Measurements from ENCODE around the gene MARVELD1.
A peak's percentile ranks its signal among the peaks of the same experiment; 100 is the strongest.

MARVELD1 gene

DNA sequence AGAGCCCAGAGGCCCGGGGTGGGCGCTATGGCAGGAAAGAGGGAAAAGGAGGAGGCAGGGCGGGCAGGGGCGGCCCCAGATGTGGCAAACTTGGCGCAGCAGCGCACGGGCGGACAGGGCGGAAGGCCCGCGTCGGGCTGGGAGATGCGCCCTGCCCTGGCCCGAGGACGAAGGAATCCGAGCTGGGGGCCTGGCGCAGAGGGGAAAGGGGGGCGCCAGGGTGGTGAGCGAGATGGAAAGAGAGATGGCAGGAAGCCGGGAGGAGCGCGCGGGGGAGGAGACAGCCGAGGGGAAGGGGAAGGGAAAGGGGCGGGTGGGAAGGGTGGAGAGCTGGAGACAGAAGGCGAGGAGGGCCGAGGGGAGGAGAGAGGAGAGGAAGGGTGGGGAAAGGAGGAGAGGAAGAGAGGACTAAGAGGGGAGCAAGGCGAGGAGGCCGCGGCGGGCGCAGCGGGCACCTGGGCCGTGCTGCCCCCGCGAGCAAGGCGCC is at the start of gene MARVELD1:
Gene MARVELD1, plus strand, starts transcription at position 392 of the 487 bp plus-strand sequence. CDS start 147 bp downstream, outside the sequence.
- TF ChIP-seq, protein P1, sequence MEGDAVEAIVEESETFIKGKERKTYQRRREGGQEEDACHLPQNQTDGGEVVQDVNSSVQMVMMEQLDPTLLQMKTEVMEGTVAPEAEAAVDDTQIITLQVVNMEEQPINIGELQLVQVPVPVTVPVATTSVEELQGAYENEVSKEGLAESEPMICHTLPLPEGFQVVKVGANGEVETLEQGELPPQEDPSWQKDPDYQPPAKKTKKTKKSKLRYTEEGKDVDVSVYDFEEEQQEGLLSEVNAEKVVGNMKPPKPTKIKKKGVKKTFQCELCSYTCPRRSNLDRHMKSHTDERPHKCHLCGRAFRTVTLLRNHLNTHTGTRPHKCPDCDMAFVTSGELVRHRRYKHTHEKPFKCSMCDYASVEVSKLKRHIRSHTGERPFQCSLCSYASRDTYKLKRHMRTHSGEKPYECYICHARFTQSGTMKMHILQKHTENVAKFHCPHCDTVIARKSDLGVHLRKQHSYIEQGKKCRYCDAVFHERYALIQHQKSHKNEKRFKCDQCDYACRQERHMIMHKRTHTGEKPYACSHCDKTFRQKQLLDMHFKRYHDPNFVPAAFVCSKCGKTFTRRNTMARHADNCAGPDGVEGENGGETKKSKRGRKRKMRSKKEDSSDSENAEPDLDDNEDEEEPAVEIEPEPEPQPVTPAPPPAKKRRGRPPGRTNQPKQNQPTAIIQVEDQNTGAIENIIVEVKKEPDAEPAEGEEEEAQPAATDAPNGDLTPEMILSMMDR (IDR thresholded peaks at IDR 0.05): no peak
- peaks cover 20% of the 10 kb centered on the region for H3K36me3 Mint-ChIP-seq (ENCODE audit: low read depth)
- peaks cover 54% of the 10 kb centered on the region for H3K4me1 Mint-ChIP-seq
- DNase-seq: peak; percentile 78
- H3K27ac Mint-ChIP-seq: peak within 1 kb of the TSS; percentile 98
- no peaks in the 10 kb centered on the region for H3K9me3 Mint-ChIP-seq
- peak within 1 kb of the TSS; percentile 97 for H3K4me3 Mint-ChIP-seq
- H3K27me3 Mint-ChIP-seq (ENCODE audit: low read depth, poor library complexity): peaks cover 17% of the 10 kb centered on the region

- no peak for DNase-seq
- H3K27me3 Mint-ChIP-seq (ENCODE audit: low read depth, poor library complexity): no peaks in the 10 kb centered on the region
Observed at GRCh38 chr10:97664282-97664850, 49.2 kb upstream of the MARVELD1 start.

DNA sequence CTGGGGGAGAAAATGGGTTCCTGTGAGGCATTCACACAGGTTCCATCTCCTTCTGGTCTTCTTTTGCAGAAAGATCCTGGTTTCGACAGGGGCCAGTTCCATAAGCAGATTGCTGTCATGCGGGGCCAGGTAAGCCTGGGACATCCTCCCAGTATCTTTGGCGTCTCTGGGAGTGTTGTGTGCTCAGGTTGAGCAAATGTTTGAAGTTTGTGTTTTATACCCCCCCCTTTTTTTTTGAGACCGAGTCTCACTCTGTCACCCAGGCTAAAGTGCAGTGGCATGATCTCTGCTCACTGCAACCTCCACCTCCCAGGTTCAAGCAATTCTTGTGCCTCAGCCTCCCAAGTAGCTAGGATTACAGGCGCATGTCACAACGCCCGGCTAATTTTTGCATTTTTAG is 46.5 kb upstream of the MARVELD1 start:
- H3K36me3 Mint-ChIP-seq (ENCODE audit: low read depth): peaks cover 62% of the 10 kb centered on the region
- no peaks in the 10 kb centered on the region for H3K27me3 Mint-ChIP-seq (ENCODE audit: low read depth, poor library complexity)
- TF ChIP-seq, protein P1 (IDR thresholded peaks at IDR 0.05): no peak
- H3K4me3 Mint-ChIP-seq: no peak overlapping the region
- H3K9me3 Mint-ChIP-seq: no peaks in the 10 kb centered on the region
- H3K27ac Mint-ChIP-seq: no peak overlapping the region
- DNase-seq: no peak
- H3K4me1 Mint-ChIP-seq: no peaks in the 10 kb centered on the region

More at GRCh38 chr10:97664282-97664850, 49.2 kb upstream of the MARVELD1 start:
- TF ChIP-seq, protein P1 (IDR thresholded peaks at IDR 0.05): no peak
- Mint-ChIP-seq H3K9me3 (no peaks in the 10 kb centered on the region), H3K36me3 (ENCODE audit: low read depth) (peaks cover 63% of the 10 kb centered on the region), H3K4me1 (no peaks in the 10 kb centered on the region), H3K4me3 (no peak overlapping the region), H3K27ac (no peak overlapping the region)

- Mint-ChIP-seq H3K9me3 (no peaks in the 10 kb centered on the region), H3K4me3 (no peak overlapping the region), H3K27ac (no peak overlapping the region), H3K36me3 (ENCODE audit: low read depth) (peaks cover 62% of the 10 kb centered on the region), H3K4me1 (no peaks in the 10 kb centered on the region), H3K27me3 (ENCODE audit: low read depth, poor library complexity) (no peaks in the 10 kb centered on the region)
- TF ChIP-seq, protein P1 (IDR thresholded peaks at IDR 0.05): no peak
- no peak for DNase-seq
Observed at GRCh38 chr10:97667463-97667862, 46.1 kb upstream of the MARVELD1 start.

DNA sequence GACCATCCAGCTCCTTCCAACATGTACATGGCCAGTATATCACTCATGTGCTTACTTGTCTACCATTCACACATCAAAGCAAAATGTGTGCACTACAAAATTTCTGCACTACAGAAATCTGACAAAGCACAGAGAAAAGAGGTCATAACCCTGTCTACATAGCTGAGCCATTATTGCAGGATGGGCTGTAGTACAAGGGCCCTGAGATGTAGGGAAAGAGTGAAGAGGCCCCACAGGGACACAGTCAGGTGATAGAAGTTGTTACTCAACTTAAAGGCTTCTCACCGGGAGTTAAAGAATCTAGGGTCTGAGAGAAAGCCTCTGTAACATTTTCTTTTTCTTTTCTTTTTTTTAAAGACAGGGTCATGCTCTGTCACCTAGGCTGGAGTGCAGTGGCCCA is 44.0 kb upstream of the MARVELD1 start:
- Mint-ChIP-seq H3K36me3 (ENCODE audit: low read depth) (peaks cover 63% of the 10 kb centered on the region), H3K27ac (no peak overlapping the region), H3K4me3 (no peak overlapping the region), H3K4me1 (no peaks in the 10 kb centered on the region), H3K9me3 (no peaks in the 10 kb centered on the region), H3K27me3 (ENCODE audit: low read depth, poor library complexity) (no peaks in the 10 kb centered on the region)
- TF ChIP-seq, protein P1 (IDR thresholded peaks at IDR 0.05): no peak
- no peak for DNase-seq

Data from nephron progenitor cell (in vitro differentiated cells).